MG63 (cell line): ENCODE measurements around the gene PLD1. TPM values are rescaled to one million over a fixed set of nuclear protein-coding genes. Genes with fewer than 3 reads are reported as not detected.
A peak's percentile ranks its signal among the peaks of the same experiment; 100 is the strongest.

Experiments
- DNase-seq: peaks from one replicate; pipeline ENCODE4 v3.0.0-alpha.2; 2020
- H3K27me3 ChIP-seq: fragments of 250-450 bp; sonication (Bioruptor Pico); 2 replicates; pipeline ENCODE4 v1.5.1; 2020; ENCODE audit warnings: mild to moderate bottlenecking, moderate library complexity
- H3K36me3 ChIP-seq: fragments of 250-450 bp; sonication (Bioruptor Pico); 2 replicates; pipeline ENCODE4 v1.5.1; 2020; ENCODE audit warnings: mild to moderate bottlenecking, moderate library complexity
- H3K4me3 ChIP-seq: fragments of 250-450 bp; sonication (Bioruptor Pico); 2 replicates; pipeline ENCODE4 v1.5.1; 2020; ENCODE audit warnings: mild to moderate bottlenecking, moderate library complexity
- H3K9me3 ChIP-seq: fragments of 250-450 bp; sonication (Bioruptor Pico); 2 replicates; pipeline ENCODE4 v1.5.1; 2020; ENCODE audit warnings: mild to moderate bottlenecking, moderate library complexity
- total RNA-seq: library from RNA; depleted of rRNA; stranded (reverse); fragments of >200 nt; shearing (Covaris generic); gene quantifications from 2 replicates; pipeline ENCODE4 v1.2.3, GENCODE V29; 2014; ENCODE audit warnings: low replicate concordance

The PLD1 gene
- total RNA-seq, 1 experiment from 2014 or later: 3.2 TPM

DNA sequence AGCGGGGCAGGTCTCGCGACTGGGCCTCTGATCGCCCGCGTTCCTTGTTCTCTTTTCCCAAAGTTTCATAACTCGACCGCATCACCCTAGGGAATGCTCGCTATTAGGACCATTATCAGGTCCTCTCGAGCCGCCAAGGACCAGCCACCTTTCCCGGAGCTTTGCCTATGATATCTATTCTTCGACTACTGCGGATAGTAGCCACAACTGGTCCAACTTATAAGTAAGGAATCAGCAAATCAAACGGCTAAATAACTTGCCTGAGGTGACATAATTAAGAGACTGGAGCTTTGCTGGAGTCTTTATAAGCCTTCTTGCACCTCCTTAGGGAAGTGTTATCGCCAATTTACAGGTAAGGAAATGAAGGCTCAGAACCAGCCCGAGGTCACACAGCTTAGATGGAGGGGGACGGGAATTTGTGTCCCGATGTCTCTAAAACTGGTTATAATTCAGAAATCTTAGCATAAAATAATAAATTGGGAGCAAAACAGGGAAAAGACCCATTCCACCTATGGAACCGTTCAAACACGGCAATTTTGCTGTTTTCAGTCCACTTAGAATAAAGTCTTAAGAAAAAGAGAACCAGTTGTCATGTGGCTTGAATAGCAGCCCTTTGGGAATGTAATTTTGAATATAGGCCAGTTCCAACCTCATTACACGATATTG is 479 bp upstream of the PLD1 start:
- Histone ChIP-seq H3K4me3 (peak overlapping the region; percentile 56), H3K27me3 (no peaks in the 10 kb centered on the region), H3K36me3 (no peaks in the 10 kb centered on the region), H3K9me3 (0 out of 2 replicates have a peak, but pooled peaks cover 5% of the 10 kb centered on the region)
- no peak for DNase-seq

DNA sequence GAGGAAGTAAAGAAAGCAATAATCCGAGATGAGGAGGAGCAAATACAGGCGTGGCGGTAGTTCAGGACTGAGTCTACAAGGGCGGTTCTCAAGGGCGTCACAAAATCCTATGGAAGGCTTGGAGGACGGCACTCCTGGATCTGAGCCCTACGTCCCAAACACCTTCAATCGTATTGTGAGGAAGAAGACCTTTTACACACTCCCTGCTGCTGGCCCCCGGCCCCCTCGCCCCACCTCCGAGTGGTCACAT is 747 bp downstream of the PLD1 start:
- H3K9me3 ChIP-seq: peaks cover 2% of the 10 kb centered on the region; the same call in 1 of the 2 replicates
- no peaks in the 10 kb centered on the region for H3K36me3 ChIP-seq
- H3K4me3 ChIP-seq: peak overlapping the region; percentile 56
- no peak for DNase-seq
- H3K27me3 ChIP-seq: no peaks in the 10 kb centered on the region

DNA sequence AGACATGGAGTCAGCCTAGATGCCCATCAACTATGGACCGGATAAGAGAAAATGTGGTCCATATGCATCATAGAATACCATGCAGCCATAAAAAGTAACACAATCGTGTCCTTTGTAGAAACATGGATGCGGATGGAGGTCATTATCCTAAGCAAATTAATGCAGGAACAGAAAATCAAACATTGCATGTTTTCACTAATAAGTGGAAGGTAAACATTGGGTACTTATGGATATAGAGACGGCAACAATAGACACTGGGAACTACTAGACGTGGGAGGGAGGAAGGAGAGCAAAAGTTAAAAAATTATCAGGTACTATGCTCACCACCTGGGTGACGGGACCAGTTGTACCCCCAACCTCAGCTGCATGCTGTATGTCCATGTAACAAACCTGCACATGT is 2.5 kb downstream of the PLD1 start:
- H3K4me3 ChIP-seq: no peak overlapping the region
- DNase-seq: no peak
- no peaks in the 10 kb centered on the region for H3K27me3 ChIP-seq
- H3K9me3 ChIP-seq: peaks cover 2% of the 10 kb centered on the region; the same call in 1 of the 2 replicates
- no peaks in the 10 kb centered on the region for H3K36me3 ChIP-seq

DNA sequence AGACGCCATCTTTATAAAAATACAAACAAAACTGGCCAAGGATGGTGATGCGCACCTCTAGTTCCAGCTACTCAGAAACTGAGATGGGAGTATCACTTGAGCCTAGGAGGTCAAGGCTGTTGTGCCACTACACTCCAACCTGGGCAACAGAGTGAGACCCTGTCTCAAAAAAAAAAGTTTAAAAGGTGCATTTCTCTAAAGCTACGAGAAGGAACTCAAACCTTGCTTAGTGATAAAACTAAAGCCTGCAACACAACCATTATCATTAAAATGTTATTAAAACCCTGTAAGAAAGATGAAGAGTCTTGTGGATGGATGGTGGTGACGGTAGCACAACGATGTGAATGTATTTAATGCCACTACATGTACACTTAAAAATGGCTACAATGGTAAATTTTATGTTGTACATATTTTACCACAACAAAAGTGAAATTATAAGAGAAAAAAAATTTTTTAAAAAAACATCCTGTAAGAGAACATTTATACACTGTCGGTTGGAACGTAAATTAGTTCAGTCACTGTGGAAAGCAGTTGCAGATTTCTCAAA is 3.1 kb downstream of the PLD1 start:
- Histone ChIP-seq H3K4me3 (no peak overlapping the region), H3K36me3 (no peaks in the 10 kb centered on the region), H3K27me3 (no peaks in the 10 kb centered on the region), H3K9me3 (peaks cover 2% of the 10 kb centered on the region; the same call in 1 of the 2 replicates)
- DNase-seq: no peak

DNA sequence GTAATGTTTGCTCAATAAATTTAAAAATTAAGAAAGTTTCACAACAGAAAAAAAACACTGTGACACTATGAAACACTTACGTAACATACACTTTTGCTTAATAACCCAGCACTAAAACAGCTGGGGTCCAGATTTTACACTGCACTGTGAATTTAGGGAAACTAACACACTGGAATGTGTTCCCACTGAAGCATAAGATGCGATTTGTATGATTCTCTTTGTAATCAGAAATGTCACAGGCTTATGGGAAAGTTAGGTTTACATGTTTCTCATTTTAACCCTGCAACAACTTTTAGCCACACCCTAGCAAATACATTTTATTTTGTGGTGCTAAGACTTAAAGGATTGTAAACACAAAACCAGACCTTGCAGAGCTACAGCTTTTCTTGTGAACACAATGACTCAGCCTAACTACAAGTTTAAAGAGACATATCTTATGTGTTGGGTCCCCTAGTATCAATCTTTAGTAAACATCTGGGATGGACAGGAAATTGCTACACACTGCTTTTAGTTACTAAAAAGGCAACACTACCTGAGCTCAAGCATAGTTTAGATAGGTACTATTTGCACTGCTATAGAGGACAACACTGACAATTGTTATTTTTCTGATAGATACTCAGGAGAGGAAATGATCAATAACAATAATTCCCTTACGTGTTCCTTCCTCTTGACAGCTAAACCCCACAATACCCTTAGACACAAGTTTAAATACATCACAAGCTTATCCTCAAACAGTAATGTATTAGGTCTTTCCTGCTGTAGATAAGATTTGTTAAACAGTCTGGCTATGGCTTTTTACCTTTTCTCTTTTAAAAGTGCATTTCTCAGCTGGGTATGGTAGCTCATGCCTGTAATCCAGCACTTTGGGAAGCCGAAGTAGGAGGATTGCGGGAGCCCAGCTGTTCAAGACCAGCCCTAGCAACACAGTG is 3.8 kb downstream of the PLD1 start:
- DNase-seq: no peak
- H3K4me3 ChIP-seq: no peak overlapping the region
- peaks cover 2% of the 10 kb centered on the region; the same call in 1 of the 2 replicates for H3K9me3 ChIP-seq
- no peaks in the 10 kb centered on the region for H3K27me3 ChIP-seq
- H3K36me3 ChIP-seq: no peaks in the 10 kb centered on the region

DNA sequence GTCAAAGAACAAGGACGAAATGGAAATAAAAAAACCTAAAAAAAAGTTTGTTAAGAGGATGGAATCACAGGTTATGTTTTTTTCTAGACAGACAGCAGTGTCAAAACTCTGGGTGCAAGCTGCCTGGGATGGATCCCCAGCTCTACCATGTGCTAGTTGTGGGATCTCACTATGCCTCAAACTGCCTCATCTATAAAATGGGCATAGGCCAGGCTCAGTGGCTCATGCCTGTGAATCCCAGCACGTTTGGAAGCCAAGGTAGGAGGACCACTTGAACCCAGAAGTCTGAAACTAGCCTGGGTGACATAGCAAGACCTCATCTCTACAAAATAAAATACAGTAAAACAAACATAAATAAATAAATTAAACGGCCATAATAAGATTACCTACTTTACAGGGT is 4.6 kb downstream of the PLD1 start:
- Histone ChIP-seq H3K9me3 (peaks cover 2% of the 10 kb centered on the region; the same call in 1 of the 2 replicates), H3K36me3 (no peaks in the 10 kb centered on the region), H3K4me3 (no peak overlapping the region), H3K27me3 (no peaks in the 10 kb centered on the region)
- DNase-seq: no peak

DNA sequence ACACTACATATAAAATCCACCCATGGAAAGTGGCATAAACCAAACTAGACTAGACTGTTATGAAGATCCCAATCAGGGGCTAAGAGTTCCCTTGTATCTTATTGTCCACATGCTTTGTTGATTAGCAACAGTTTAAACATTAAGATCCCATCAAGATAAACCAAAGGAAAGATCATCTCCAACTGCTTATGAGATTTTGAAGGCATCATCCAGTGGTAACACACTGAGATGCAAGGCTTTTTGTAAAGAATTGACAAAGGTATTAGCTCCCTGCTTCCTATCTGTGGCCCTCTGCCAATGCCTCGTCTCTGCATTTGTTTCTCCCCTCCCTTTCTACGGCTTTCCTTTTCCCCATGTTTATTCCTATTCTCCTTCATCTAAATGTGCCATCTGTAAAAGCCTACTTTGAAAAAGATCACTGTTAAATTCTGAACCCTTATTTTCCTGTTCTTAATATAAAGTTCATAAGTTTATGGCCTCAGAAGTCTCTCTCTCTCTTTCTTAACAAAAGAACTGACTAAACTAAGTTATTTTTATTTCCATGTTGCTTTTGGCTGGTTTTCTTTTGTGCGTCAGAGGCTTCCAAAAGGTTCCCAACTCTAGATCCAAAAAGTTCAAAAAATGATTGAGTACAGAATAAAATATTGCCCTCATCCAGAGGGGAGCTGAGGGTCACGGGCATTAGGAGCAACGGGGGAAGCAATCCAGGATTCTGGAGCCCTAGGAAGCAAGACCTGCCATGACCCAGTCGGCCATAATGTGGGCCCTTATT is 5.5 kb downstream of the PLD1 start:
- no peak for DNase-seq
- H3K4me3 ChIP-seq: no peak overlapping the region
- no peaks in the 10 kb centered on the region for H3K27me3 ChIP-seq
- H3K9me3 ChIP-seq: peaks cover 2% of the 10 kb centered on the region; the same call in 1 of the 2 replicates
- H3K36me3 ChIP-seq: no peaks in the 10 kb centered on the region

DNA sequence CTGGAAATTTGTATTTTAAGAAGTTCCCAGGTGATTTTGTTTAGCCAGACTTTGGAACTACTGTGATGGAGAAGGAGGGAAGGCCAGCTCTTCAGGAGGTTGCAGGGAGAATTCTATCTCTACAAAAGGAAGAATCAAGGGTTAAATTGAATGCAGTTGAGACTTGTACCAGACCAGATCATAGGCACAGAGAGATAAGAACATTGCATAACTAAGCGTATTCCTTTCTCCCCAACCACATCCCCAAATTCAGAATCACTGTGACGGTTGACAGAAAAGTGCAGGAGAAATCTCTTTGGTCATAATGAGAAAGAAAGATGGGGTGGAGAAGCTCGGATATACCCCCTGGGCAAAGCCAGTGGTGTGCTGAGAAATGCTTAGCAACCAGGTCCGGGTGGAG is 7.2 kb downstream of the PLD1 start:
- Histone ChIP-seq H3K4me3 (no peak overlapping the region), H3K27me3 (no peaks in the 10 kb centered on the region), H3K9me3 (peaks cover 2% of the 10 kb centered on the region; the same call in 1 of the 2 replicates), H3K36me3 (no peaks in the 10 kb centered on the region)
- no peak for DNase-seq

DNA sequence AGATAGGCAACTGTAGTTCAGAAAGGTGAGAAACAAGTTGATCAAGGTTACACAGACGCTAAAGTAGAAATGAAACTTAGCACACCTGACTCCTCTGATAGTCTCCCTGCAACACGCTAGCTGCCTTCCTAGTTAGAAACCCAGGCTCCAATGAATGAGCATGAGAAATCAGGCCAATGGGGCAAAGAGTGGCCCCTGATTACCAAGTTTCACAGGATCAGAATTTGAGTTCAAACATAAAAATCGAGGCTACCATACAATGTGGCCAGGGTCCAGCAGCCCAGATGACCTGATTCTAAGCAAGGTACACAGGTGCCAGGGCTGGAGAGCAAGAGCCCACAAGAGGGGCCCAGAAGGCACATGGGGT is 7.7 kb downstream of the PLD1 start:
- Histone ChIP-seq H3K9me3 (peaks cover 2% of the 10 kb centered on the region; the same call in 1 of the 2 replicates), H3K36me3 (no peaks in the 10 kb centered on the region)

DNA sequence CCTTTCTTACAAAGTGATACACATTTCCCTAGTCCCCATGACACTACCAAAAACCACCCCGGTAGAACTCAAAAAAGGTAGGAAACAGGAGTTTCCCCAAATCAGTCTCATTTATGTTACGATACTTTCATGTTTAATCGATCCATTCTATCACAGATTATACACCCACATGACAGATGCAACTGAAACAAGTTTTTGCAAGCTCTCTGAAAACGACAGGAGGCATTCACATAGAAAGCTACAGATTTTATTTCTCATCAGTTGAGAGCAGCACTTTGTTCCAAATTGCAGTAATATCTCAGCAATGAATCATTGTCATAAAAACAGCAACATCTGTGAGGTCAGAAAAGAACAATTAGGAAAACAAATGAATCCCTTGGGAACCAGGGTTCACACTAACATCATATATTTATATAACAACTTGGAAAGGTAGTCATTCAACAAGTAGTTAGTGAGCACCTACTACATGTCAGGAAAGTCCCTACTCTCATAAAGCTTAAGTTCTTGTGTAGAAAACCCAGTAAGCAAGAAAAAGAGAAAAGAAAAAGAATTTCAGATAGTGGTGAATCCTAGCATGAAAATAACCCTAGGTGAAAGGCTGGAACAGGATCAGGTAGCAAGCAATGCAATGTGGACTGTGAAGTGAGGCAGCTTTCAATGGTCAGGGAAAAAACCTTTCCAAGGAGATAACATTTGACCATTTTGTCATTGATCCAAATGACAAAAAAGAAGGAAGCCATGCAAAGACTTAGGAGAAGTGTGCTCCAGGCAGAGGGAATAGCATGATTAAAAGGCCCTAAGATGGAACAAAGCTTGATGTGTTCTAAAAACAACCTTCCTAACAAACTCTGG is 8.3 kb downstream of the PLD1 start:
- H3K36me3 ChIP-seq: no peaks in the 10 kb centered on the region
- no peaks in the 10 kb centered on the region for H3K27me3 ChIP-seq
- H3K4me3 ChIP-seq: no peak overlapping the region
- peaks cover 2% of the 10 kb centered on the region; the same call in 1 of the 2 replicates for H3K9me3 ChIP-seq
- no peak for DNase-seq

More for the DNA sequence above, 7.7 kb downstream of the PLD1 start:
- Histone ChIP-seq H3K4me3 (no peak overlapping the region), H3K27me3 (no peaks in the 10 kb centered on the region)
- DNase-seq: no peak

DNA sequence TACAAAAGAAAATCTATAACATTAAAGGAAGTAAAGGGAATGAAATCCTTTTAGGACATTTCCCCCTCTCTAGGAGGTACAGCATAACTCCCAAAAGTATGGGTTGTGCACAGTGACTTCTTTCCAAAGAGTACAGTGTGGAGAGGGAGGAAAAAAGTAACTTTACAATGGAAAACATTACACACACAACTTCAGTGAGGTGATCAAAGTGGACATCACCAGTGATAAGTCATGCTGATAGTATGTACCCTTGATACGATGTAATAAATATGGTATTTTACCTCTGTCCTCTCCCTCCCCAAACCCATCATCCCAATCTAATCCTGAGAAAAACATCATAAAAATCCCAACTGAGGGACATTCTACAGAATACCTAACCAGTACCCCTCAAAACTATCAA is 10.8 kb downstream of the PLD1 start:
- Histone ChIP-seq H3K9me3 (no peaks in the 10 kb centered on the region), H3K4me3 (no peak overlapping the region), H3K36me3 (no peaks in the 10 kb centered on the region), H3K27me3 (no peaks in the 10 kb centered on the region)
- DNase-seq: no peak

DNA sequence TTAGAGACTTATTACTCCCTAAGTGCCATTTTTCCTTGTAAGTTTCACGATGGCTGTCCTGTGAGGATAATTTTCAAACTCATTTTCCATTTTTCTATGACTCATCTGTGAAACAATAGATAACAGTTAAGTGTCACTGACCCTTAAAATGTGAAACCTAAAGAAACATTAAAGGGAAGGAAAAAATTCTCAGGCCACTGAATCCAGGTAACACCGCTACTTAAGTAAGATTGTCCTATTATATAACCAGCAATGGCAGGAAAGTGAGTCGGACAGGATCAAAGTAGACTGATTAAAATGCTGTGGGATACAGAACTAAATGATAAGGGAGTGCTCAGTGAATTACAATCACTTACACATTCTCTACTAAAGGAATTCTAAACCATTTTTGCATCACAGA is 12.4 kb downstream of the PLD1 start:
- Histone ChIP-seq H3K9me3 (no peaks in the 10 kb centered on the region), H3K4me3 (no peak overlapping the region), H3K36me3 (no peaks in the 10 kb centered on the region), H3K27me3 (no peaks in the 10 kb centered on the region)
- no peak for DNase-seq

DNA sequence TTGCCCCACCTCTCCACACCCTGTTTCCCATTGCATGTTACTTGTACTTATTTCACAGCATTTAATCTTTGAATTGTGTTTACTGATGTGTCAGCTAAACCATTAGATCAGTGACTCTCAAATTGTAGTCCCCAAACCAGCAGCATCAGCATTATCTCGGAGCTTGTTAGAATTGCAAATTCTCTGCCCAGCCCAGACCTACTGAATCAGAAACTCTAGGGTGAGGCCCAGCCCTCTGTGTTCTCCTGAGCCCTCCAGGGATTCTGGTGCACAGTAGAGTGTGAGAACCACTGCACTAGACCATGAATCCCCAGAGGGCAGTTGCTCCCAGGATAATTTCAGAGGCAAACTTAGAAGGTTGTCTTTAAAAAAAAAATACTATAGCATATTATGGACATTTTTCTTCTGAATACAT is 13.0 kb downstream of the PLD1 start:
- H3K36me3 ChIP-seq: no peaks in the 10 kb centered on the region
- H3K27me3 ChIP-seq: no peaks in the 10 kb centered on the region
- no peak overlapping the region for H3K4me3 ChIP-seq
- H3K9me3 ChIP-seq: no peaks in the 10 kb centered on the region
- no peak for DNase-seq

DNA sequence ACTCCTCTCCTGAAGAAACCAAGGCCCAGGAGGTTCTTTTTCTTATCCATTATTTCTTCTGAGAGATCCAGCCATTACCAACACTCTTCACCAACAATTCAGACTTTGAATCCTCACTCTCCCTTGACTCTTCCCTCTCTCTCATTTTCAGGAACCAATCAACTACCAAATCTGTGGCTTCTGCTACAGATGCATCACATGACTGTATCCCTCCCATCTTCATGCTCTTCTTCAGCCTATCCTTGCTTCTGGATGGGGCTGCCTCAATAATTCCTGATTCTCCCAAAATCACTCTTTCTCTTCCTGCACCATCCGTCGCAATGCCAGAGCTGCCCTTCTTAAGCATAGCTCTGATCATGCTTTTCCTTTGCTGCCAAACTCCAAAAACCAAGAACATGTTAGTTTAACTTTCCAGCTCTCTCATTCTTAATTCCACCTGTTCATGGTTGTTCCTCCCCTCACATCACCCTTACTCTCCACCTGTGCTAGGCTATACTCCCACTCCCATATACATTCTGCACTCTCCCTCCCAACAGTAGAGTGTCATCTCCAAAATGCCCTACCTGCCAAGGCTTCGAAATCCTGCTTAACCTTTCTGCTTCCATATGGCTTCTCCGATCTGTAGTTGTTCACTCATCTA is 13.5 kb downstream of the PLD1 start:
- no peak for DNase-seq
- Histone ChIP-seq H3K36me3 (no peaks in the 10 kb centered on the region), H3K27me3 (no peaks in the 10 kb centered on the region), H3K9me3 (no peaks in the 10 kb centered on the region), H3K4me3 (no peak overlapping the region)

DNA sequence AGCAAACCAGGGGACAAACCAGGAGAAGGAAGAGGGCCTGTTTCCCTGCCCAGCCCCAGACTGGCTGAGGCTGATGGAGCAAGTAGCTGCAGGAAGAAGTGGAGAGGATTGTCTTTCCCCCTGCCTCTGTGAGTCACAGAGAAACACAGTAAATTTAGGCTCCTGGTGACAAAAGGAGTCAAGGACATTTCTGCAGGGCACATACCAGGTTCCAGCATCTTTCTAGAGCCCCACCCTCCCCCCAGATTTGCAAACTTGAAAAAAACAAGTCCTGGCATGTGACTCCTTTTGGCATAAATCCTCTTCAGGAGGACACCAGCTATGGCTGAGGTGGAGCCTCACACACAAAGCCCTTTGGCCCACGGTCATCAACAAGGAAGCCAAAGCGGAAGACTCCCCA is 17.8 kb downstream of the PLD1 start:
- Histone ChIP-seq H3K27me3 (no peaks in the 10 kb centered on the region), H3K4me3 (no peak overlapping the region), H3K36me3 (no peaks in the 10 kb centered on the region), H3K9me3 (no peaks in the 10 kb centered on the region)
- DNase-seq: no peak

DNA sequence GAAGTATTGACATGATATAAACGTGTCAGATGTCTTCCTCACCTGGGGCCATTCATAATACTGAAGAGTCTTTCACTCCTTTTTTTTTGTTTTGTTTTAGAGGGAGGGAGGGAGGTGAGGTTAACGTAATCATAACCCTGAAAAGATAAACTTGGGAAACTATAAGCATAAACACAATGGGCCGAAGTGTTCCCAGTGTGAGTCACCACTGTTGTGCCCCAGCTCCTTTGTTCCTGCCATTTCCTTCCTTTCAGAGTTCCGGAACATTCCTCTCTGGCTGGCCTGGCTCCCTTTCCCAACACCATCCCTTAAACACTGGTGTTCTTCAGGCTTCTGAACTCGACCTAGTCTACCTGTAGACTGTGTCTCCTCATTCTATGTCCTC is 18.6 kb downstream of the PLD1 start:
- DNase-seq: peak; percentile 26
- Histone ChIP-seq H3K36me3 (no peaks in the 10 kb centered on the region), H3K9me3 (no peaks in the 10 kb centered on the region), H3K27me3 (no peaks in the 10 kb centered on the region), H3K4me3 (no peak overlapping the region)
